ENCODE data around the gene EBP. TPM values are rescaled to one million over a fixed set of nuclear protein-coding genes. Genes with fewer than 3 reads are reported as not detected.

Gene EBP
- total RNA-seq, 2 experiments from 2014 or later: 159 to 164 TPM

- Mint-ChIP-seq H3K4me1 (ENCODE audit: low read depth) (no peaks in the 10 kb centered on the region), H3K4me3 (no peak overlapping the region), H3K36me3 (ENCODE audit: low read depth) (peaks cover 6% of the 10 kb centered on the region), H3K27me3 (no peaks in the 10 kb centered on the region), H3K9me3 (no peaks in the 10 kb centered on the region), H3K27ac (no peak overlapping the region)
- ChIA-PET POLR2A (no interaction called here), CTCF (no interaction called here)
- TF ChIP-seq CTCF (IDR thresholded peaks at IDR 0.05): no peak
- intact Hi-C loops (cut with micrococcal nuclease): no loop called here
- ATAC-seq (no peak), DNase-seq (no peak)
These were observed 34.2 kb upstream of the EBP start for GRCh38 chrX:48487362-48487798.

DNA sequence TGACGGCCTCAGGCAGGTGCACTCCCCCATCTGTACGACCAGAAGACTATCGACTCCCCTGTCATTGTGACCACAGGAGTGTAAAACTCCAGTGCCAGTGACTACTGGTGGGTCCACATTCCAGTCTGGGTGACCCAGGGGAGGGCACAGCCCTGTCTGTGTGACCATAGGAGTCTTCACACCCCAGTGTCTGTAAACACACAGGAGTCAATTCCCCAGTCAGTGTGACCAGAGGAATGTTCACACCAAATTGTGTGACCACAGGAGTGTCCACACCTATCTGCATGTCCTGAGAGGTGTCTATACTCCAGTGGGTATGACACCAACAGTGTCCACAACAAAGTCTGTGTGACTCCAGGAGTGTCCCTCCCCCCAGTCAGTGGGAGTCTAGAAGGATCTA is 33.6 kb upstream of the EBP start:
- no peak for TF ChIP-seq CTCF (IDR thresholded peaks at IDR 0.05)
- CTCF ChIA-PET: no interaction called here
- Mint-ChIP-seq H3K9me3 (no peaks in the 10 kb centered on the region), H3K4me3 (no peak overlapping the region), H3K36me3 (ENCODE audit: low read depth) (peaks cover 3% of the 10 kb centered on the region), H3K27ac (no peak overlapping the region), H3K27me3 (no peaks in the 10 kb centered on the region), H3K4me1 (ENCODE audit: low read depth) (no peaks in the 10 kb centered on the region)
- no peak for DNase-seq
- POLR2A ChIA-PET: no interaction called here
- no peak for ATAC-seq
- intact Hi-C loops (cut with micrococcal nuclease): no loop called here

DNA sequence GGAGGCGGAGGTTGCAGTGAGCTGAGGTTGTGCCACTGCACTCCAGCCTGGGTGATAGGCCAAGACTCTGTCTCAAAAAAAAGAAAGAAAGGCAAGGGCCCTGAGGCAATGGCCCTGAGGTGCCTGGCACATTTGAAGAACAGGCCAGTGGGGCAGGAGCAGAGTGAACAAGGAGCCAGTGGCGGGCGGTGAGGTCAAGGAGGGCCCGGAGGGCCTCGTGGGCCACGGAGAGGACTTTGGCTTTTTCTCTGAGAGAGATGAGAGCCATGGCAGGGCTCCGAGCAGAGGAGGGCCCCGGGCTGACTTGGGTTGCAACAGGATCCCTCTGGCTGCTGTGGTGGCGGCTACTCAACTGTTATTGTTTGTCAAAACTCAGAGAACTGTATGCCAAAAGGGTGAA is 32.3 kb upstream of the EBP start:
- Mint-ChIP-seq H3K9me3 (no peaks in the 10 kb centered on the region), H3K27me3 (no peaks in the 10 kb centered on the region), H3K4me3 (no peak overlapping the region), H3K36me3 (ENCODE audit: low read depth) (peaks cover 1% of the 10 kb centered on the region), H3K4me1 (ENCODE audit: low read depth) (no peaks in the 10 kb centered on the region), H3K27ac (no peak overlapping the region)
- CTCF ChIA-PET: no interaction called here
- POLR2A ChIA-PET: no interaction called here
- ATAC-seq (no peak), DNase-seq (no peak)
- intact Hi-C loops (cut with micrococcal nuclease): no loop called here
- TF ChIP-seq CTCF (IDR thresholded peaks at IDR 0.05): no peak

- H3K9me3 Mint-ChIP-seq: no peaks in the 10 kb centered on the region
- ChIA-PET POLR2A (no interaction called here), CTCF (no interaction called here)
- ATAC-seq (no peak), DNase-seq (no peak)
- no peaks in the 10 kb centered on the region for H3K27me3 Mint-ChIP-seq
- intact Hi-C loops (cut with micrococcal nuclease): no loop called here
- H3K4me3 Mint-ChIP-seq: no peak overlapping the region
- no peaks in the 10 kb centered on the region for H3K4me1 Mint-ChIP-seq (ENCODE audit: low read depth)
- no peak for TF ChIP-seq CTCF (IDR thresholded peaks at IDR 0.05)
- peaks cover 1% of the 10 kb centered on the region for H3K36me3 Mint-ChIP-seq (ENCODE audit: low read depth)
- H3K27ac Mint-ChIP-seq: no peak overlapping the region
These were observed 31.7 kb upstream of the EBP start for GRCh38 chrX:48489892-48490291.

DNA sequence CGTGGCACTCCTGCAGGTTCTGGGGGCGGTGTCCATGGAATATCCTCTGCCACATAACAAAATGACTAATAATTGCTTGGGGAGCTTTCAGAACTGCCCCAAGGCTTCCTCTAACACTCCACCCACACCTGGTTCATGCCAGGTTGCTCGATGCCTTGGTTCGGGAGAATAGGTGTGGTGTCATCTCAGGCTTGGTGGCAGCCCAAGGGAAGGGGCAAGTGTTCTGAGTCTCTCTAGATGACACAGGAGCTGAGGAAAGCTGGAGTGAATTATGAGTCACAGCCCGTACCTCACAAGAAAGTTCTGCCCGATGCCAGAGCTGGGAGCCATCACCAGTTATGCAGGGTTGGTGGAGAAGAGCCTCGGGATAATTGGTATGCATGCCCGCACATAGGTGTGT is 30.9 kb upstream of the EBP start:
- intact Hi-C loops (cut with micrococcal nuclease): no loop called here
- DNase-seq: no peak
- Mint-ChIP-seq H3K4me1 (ENCODE audit: low read depth) (no peaks in the 10 kb centered on the region), H3K4me3 (no peak overlapping the region), H3K9me3 (no peaks in the 10 kb centered on the region), H3K27ac (no peak overlapping the region), H3K27me3 (no peaks in the 10 kb centered on the region), H3K36me3 (ENCODE audit: low read depth) (peaks cover 1% of the 10 kb centered on the region)
- POLR2A ChIA-PET: no interaction called here
- no peak for TF ChIP-seq CTCF (IDR thresholded peaks at IDR 0.05)
- CTCF ChIA-PET: no interaction called here
- no peak for ATAC-seq

Data from activated CD8-positive, alpha-beta T cell treated with anti-CD3 and anti-CD28 coated beads for 36 hours (primary cell).